ENCODE results near the gene FKBP5.

- TF ChIP-seq EP300 (IDR thresholded peaks at IDR 0.05) (no peak), CTCF (IDR thresholded peaks at IDR 0.05) (no peak), POLR2A (IDR thresholded peaks at IDR 0.05) (no peak)
Observed at GRCh38 chr6:35694462-35694861, 5.7 kb upstream of the FKBP5 start.

Data from tibial nerve (tissue), 4 donors.